IMR-90 (cell line): Measurements from ENCODE around the gene SMKR1. TPM values are rescaled to one million over a fixed set of nuclear protein-coding genes. Genes with fewer than 3 reads are reported as not detected.

Experiments used
- ATAC-seq: fragments of 200-7000 bp; cut with Tn5 transposase; 2 replicates; pipeline ENCODE4 v1.9.1; 2020; ENCODE audit warnings: low read depth, mild to moderate bottlenecking, moderate library complexity
- BruUV-seq: library from RNA; stranded (reverse); fragments of 400-500 nt; replicated peaks from 2 replicates; lab custom pipeline; 2021; lab: Mats Ljungman, UMichigan
- CTCF ChIA-PET: fragments of 300-600 bp; formaldehyde crosslinking; extraction: SDS; loops from one replicate; lab custom pipeline; 2021; ENCODE audit warnings: antibody characterized with exemption; lab: Yijun Ruan, JAX
- POLR2A ChIA-PET: fragments of 300-600 bp; sonication (Branson Sonifier 250); formaldehyde crosslinking; loops from one replicate; lab custom pipeline; 2022; ENCODE audit warnings: antibody characterized with exemption; ENCODE audit not compliant: unreplicated experiment; lab: Charles Lee
- DNase-seq: peaks from one replicate; pipeline ENCODE4 v3.0.0; 2013
- H2AFZ ChIP-seq: replicated peaks from 2 replicates; pipeline ENCODE3; 2013; ENCODE audit warnings: low read length, mild to moderate bottlenecking; ENCODE audit not compliant: poor library complexity
- H2AK5ac ChIP-seq: 2 replicates; pipeline ENCODE4 v1.6.1; 2013; ENCODE audit warnings: low read depth, low read length, inconsistent platforms
- H2AK9ac ChIP-seq: replicated peaks from 2 replicates; pipeline ENCODE3; 2013; ENCODE audit warnings: mild to moderate bottlenecking, low read depth, low read length, moderate library complexity; ENCODE audit not compliant: poor library complexity
- H2BK120ac ChIP-seq: 2 replicates; pipeline ENCODE4 v1.6.1; 2013; ENCODE audit warnings: low read depth, low read length, inconsistent platforms
- H2BK15ac ChIP-seq: 3 replicates; pipeline ENCODE4 v1.6.1; 2013; ENCODE audit warnings: low read depth, low read length, inconsistent platforms
- H2BK20ac ChIP-seq: 2 replicates; pipeline ENCODE4 v1.6.1; 2013; ENCODE audit warnings: low read depth, mild to moderate bottlenecking, inconsistent platforms, low read length, moderate library complexity
- H2BK5ac ChIP-seq: 2 replicates; pipeline ENCODE4 v1.6.1; 2013; ENCODE audit warnings: mild to moderate bottlenecking, low read depth, low read length, inconsistent platforms; ENCODE audit not compliant: poor library complexity, severe bottlenecking
- H3K14ac ChIP-seq: replicated peaks from 2 replicates; pipeline ENCODE4 v1.6.1; 2013; ENCODE audit warnings: low read depth, low read length, inconsistent platforms
- H3K18ac ChIP-seq: 2 replicates; pipeline ENCODE4 v1.6.1; 2013; ENCODE audit warnings: low read depth, low read length, control low read depth
- H3K23ac ChIP-seq: 2 replicates; pipeline ENCODE4 v1.6.1; 2013; ENCODE audit warnings: low read depth, low read length, inconsistent platforms
- H3K27ac ChIP-seq: 2 replicates; pipeline ENCODE4 v1.5.1; 2013; ENCODE audit warnings: mild to moderate bottlenecking, control low read depth, low read length; ENCODE audit not compliant: insufficient read depth
- H3K27me3 ChIP-seq: 2 replicates; pipeline ENCODE4 v1.6.1; 2013; ENCODE audit warnings: low read length; ENCODE audit not compliant: control insufficient read depth, insufficient read depth
- H3K36me3 ChIP-seq: 2 replicates; pipeline ENCODE4 v1.6.1; 2013; ENCODE audit warnings: low read length, mixed read lengths; ENCODE audit not compliant: control insufficient read depth, insufficient read depth
- H3K4ac ChIP-seq: 2 replicates; pipeline ENCODE4 v1.6.1; 2013; ENCODE audit warnings: low read depth, low read length, inconsistent platforms
- H3K4me1 ChIP-seq: 2 replicates; pipeline ENCODE4 v1.6.1; 2013; ENCODE audit warnings: low read length, mixed read lengths; ENCODE audit not compliant: control insufficient read depth, insufficient read depth
- H3K4me2 ChIP-seq: 2 replicates; pipeline ENCODE4 v1.6.1; 2013; ENCODE audit warnings: low read depth, mild to moderate bottlenecking, control low read depth, low read length, moderate library complexity
- H3K4me3 ChIP-seq: 2 replicates; pipeline ENCODE4 v1.5.1; 2013; ENCODE audit warnings: low read depth, mild to moderate bottlenecking, control low read depth, low read length, moderate library complexity; ENCODE audit not compliant: insufficient read depth
- H3K56ac ChIP-seq: 2 replicates; pipeline ENCODE4 v1.6.1; 2013; ENCODE audit warnings: low read length, inconsistent platforms; ENCODE audit not compliant: insufficient read depth; ENCODE audit errors: extremely low read depth
- H3K79me1 ChIP-seq, 2 experiments: 2 replicates each; pipeline ENCODE4 v1.6.1; 2013; ENCODE audit warnings: low read length in 2 of 2, inconsistent platforms in 1 of 2, low read depth in 1 of 2
- H3K9ac ChIP-seq: 2 replicates; pipeline ENCODE4 v1.6.1; 2013; ENCODE audit warnings: low read depth, low read length, control low read depth
- H3K9me1 ChIP-seq: 2 replicates; pipeline ENCODE4 v1.6.1; 2013; ENCODE audit warnings: low read length, inconsistent platforms; ENCODE audit not compliant: insufficient read depth
- H3K9me3 ChIP-seq: 2 replicates; pipeline ENCODE4 v1.6.1; 2013; ENCODE audit warnings: low read length; ENCODE audit not compliant: control insufficient read depth, insufficient read depth
- H4K20me1 ChIP-seq: 2 replicates; pipeline ENCODE4 v1.6.1; 2013; ENCODE audit warnings: low read length, inconsistent platforms; ENCODE audit not compliant: insufficient read depth
- H4K5ac ChIP-seq: 2 replicates; pipeline ENCODE4 v1.6.1; 2013; ENCODE audit warnings: mild to moderate bottlenecking, low read depth, low read length, control low read depth
- H4K8ac ChIP-seq, 2 experiments: 2 replicates each; pipeline ENCODE4 v1.6.1; 2013; ENCODE audit warnings: low read depth in 2 of 2, low read length in 2 of 2, control low read depth in 1 of 2, inconsistent platforms in 1 of 2
- H4K91ac ChIP-seq: 2 replicates; pipeline ENCODE4 v1.6.1; 2013; ENCODE audit warnings: low read depth, low read length, inconsistent platforms; ENCODE audit not compliant: insufficient read depth
- BHLHE40 ChIP-seq: fragments of 150-350 bp; IDR thresholded peaks from 2 replicates; pipeline ENCODE4 v1.6.1; 2016; ENCODE audit warnings: mild to moderate bottlenecking, low read depth, low read length
- CHD1 ChIP-seq: IDR thresholded peaks from 2 replicates; pipeline ENCODE4 v1.6.1; 2012; ENCODE audit warnings: low read depth, low read length, improper control_type of control experiment
- CTCF ChIP-seq: conservative IDR thresholded peaks from 2 replicates; pipeline ENCODE4 v1.5.1; 2012; ENCODE audit warnings: mild to moderate bottlenecking, low read depth, low read length, improper control_type of control experiment
- FOS ChIP-seq: fragments of 150-350 bp; IDR thresholded peaks from 2 replicates; pipeline ENCODE4 v1.6.1; 2016; ENCODE audit warnings: low read depth, low read length
- MAFK ChIP-seq: IDR thresholded peaks from 2 replicates; pipeline ENCODE4 v1.6.1; 2012; ENCODE audit warnings: low read depth, low read length, improper control_type of control experiment
- MXI1 ChIP-seq: IDR thresholded peaks from 2 replicates; pipeline ENCODE4 v1.6.1; 2012; ENCODE audit warnings: low read depth, mild to moderate bottlenecking, low read length, moderate library complexity, borderline replicate concordance
- POLR2A ChIP-seq: IDR thresholded peaks from 2 replicates; pipeline ENCODE4 v1.6.1; 2012; ENCODE audit warnings: mild to moderate bottlenecking, low read depth, low read length
- RCOR1 ChIP-seq: IDR thresholded peaks from 2 replicates; pipeline ENCODE4 v1.6.1; 2012; ENCODE audit warnings: mild to moderate bottlenecking, low read length, improper control_type of control experiment; ENCODE audit not compliant: insufficient replicate concordance
- RFX5 ChIP-seq: IDR thresholded peaks from 2 replicates; pipeline ENCODE4 v1.8.0; 2012; ENCODE audit warnings: low read depth, mild to moderate bottlenecking, low read length, moderate library complexity
- USF2 ChIP-seq: fragments of 150-350 bp; IDR thresholded peaks from 2 replicates; pipeline ENCODE4 v1.6.1; 2017; ENCODE audit warnings: mild to moderate bottlenecking, antibody characterized with exemption, low read length, low read depth
- WGBS, 2 experiments: methylation state at CpG; one replicate each; pipeline versions ENCODE4 v1.1.5 to v1.1.7; 2013; ENCODE audit warnings: missing lambda C conversion rate in 2 of 2; ENCODE audit not compliant: insufficient read length in 1 of 2; ENCODE audit errors: extremely low coverage in 2 of 2; 5-methylcytosine and 5-hydroxymethylcytosine counted together
- dilution Hi-C: fragments of 300-500 bp; cut with HindIII; formaldehyde crosslinking; loops from one replicate; pipeline ENCODE4 v1.14.3; 2018; ENCODE audit warnings: low sequenced_read_pairs; ENCODE audit not compliant: unreplicated experiment
- in situ Hi-C: fragments of 300-500 bp; cut with MboI; formaldehyde crosslinking; loops from 3 replicates; pipeline ENCODE4 v1.14.3; 2019; ENCODE audit warnings: low sequenced_read_pairs, inconsistent platforms, mixed read lengths
- intact Hi-C: fragments of 100-400 bp; cut with micrococcal nuclease; formaldehyde crosslinking; loops from 2 replicates; pipeline ENCODE4 v1.10.0; 2022
- polyA plus RNA-seq, 3 experiments: library from polyadenylated mRNA; depleted of rRNA; stranded (reverse); fragments of >200 nt; gene quantifications; 2 replicates each; pipeline ENCODE4 v1.2.3, GENCODE V29; 2012; ENCODE audit warnings: low replicate concordance in 1 of 3
- total RNA-seq: library from RNA; depleted of rRNA; stranded (reverse); fragments of >200 nt; gene quantifications from 2 replicates; pipeline ENCODE4 v1.2.3, GENCODE V29; 2012

Gene SMKR1
- total and polyA plus RNA-seq, 2 of the 4 experiments (the other 2 are of a cell fraction) = 0.26 TPM; not detected in 1

- TF ChIP-seq RCOR1 = no peak
These were observed 11.2 kb downstream of the SMKR1 start (continued) for GRCh38 chr7:129513546-129513945.

- H2BK120ac ChIP-seq = no peak overlapping the region
- no peak overlapping the region for H3K23ac ChIP-seq
- H3K4me1 ChIP-seq = no peaks in the 10 kb centered on the region
- no peaks in the 10 kb centered on the region for H4K20me1 ChIP-seq
- no peaks in the 10 kb centered on the region for H3K36me3 ChIP-seq
- H3K4me3 ChIP-seq = no peak overlapping the region
- H3K9me3 ChIP-seq = no peaks in the 10 kb centered on the region
- H3K9ac ChIP-seq = no peak overlapping the region
- H3K56ac ChIP-seq = no peak overlapping the region
- H2AFZ ChIP-seq = no peak overlapping the region
- 17% methylated on average over 1 of the region's 4 CpGs; no CpG with 5 or more reads in 1 of the 2 experiments for WGBS, 2 experiments
- H2BK20ac ChIP-seq = no peak overlapping the region
- no peak overlapping the region for H3K18ac ChIP-seq
- BruUV-seq = no TSS peak
- H2BK5ac ChIP-seq = no peak overlapping the region
- in situ Hi-C loops = no loop called here
- ChIA-PET CTCF (no interaction called here), POLR2A (no interaction called here)
- no peaks in the 10 kb centered on the region for H3K79me1 ChIP-seq
- H2BK15ac ChIP-seq = no peak overlapping the region
- dilution Hi-C loops = no loop called here
- no peak overlapping the region for H3K4ac ChIP-seq
- H2AK9ac ChIP-seq = no peak overlapping the region
- DNase-seq = peak; percentile 24
- no peak overlapping the region for H4K8ac ChIP-seq
- peaks cover 32% of the 10 kb centered on the region for H3K27me3 ChIP-seq
- no peak overlapping the region for H2AK5ac ChIP-seq
- no peak for TF ChIP-seq CTCF
- TF ChIP-seq MAFK = no peak
- TF ChIP-seq CHD1 = no peak
- TF ChIP-seq POLR2A = no peak
- TF ChIP-seq MXI1 = no peak
- TF ChIP-seq BHLHE40 = no peak
- TF ChIP-seq RFX5 = no peak
- no peak for TF ChIP-seq USF2
- TF ChIP-seq FOS = no peak
- no peak overlapping the region for H3K14ac ChIP-seq
- H3K27ac ChIP-seq = no peak overlapping the region
- peak; percentile 61 for ATAC-seq
- no peak overlapping the region for H4K5ac ChIP-seq
- no peak overlapping the region for H4K91ac ChIP-seq
- no peak overlapping the region for H3K4me2 ChIP-seq
- intact Hi-C loops = loop anchor here (5.0 kb wide), 1 partner anchor 38 kb away; no protein-coding TSS in a partner anchor
- no peaks in the 10 kb centered on the region for H3K9me1 ChIP-seq
These were observed 12.4 kb downstream of the SMKR1 start for GRCh38 chr7:129514683-129515082.
